ENCODE results near the gene SGPL1. TPM values are rescaled to one million over a fixed set of nuclear protein-coding genes. Genes with fewer than 3 reads are reported as not detected.
A peak's percentile ranks its signal among the peaks of the same experiment; 100 is the strongest.

The SGPL1 gene
- polyA plus RNA-seq, 1 donor from 2014 or later = 33.4 TPM

DNA sequence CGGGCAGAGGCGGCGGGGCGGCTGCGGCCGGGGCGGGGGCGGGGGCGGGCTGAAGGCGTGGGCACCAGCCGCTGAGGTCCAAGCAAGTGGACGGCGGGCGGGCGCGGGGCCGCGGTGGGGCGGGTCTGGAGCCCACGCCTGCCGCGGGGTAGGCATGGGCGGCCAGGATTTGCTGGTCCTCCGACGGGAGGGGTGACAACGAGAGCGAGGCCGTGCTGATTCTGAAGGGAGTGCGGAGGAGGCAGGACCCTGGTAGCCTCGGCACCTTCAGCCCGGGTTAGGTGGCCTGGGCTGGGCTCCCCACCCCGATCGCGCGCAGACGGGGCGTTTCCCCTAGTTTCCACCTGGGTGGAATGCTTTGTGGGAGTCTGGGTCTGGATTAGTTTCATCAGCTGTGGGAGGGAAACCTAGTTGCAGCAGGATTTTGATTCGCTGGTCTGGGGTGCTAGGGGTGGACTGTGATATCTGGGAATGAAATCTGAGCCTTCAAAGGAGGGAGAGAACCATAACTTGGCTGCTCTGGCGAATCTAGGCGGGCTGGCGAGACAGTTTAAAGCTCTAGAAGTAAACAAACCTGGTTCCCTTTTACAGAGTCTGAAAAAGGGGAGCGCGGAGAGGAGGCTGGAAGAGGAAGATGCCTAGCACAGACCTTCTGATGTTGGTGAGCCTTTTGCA is 609 bp downstream of the SGPL1 start:
- no peaks in the 10 kb centered on the region for H3K9me3 ChIP-seq (ENCODE audit: low read length)
- H3K27me3 ChIP-seq (ENCODE audit: insufficient read depth, low read depth, low read length) = no peaks in the 10 kb centered on the region
- H2AFZ ChIP-seq (ENCODE audit: low read depth, low read length) = peak overlapping the region; percentile 69
- H3F3A ChIP-seq (ENCODE audit: insufficient read depth, low read length, poor library complexity, severe bottlenecking) = no peaks in the 10 kb centered on the region
- H3K4me3 ChIP-seq (ENCODE audit: low read length) = peak overlapping the region; percentile 95
- H3K36me3 ChIP-seq (ENCODE audit: insufficient read depth, low read length) = no peaks in the 10 kb centered on the region
- no peaks in the 10 kb centered on the region for H3K9me2 ChIP-seq (ENCODE audit: insufficient read depth, low read length)
- peak overlapping the region; percentile 0 for H3K27ac ChIP-seq (ENCODE audit: low read length)
- peak overlapping the region; percentile 74 for H3K9ac ChIP-seq (ENCODE audit: low read length)
- H3K79me2 ChIP-seq (replicated peaks; ENCODE audit: insufficient read depth, low read length) = peaks cover 26% of the 10 kb centered on the region
- H3K4me2 ChIP-seq (ENCODE audit: low read length) = peak overlapping the region; percentile 63
- no peaks in the 10 kb centered on the region for H4K20me1 ChIP-seq (ENCODE audit: insufficient read depth)
- TF ChIP-seq, protein P1, sequence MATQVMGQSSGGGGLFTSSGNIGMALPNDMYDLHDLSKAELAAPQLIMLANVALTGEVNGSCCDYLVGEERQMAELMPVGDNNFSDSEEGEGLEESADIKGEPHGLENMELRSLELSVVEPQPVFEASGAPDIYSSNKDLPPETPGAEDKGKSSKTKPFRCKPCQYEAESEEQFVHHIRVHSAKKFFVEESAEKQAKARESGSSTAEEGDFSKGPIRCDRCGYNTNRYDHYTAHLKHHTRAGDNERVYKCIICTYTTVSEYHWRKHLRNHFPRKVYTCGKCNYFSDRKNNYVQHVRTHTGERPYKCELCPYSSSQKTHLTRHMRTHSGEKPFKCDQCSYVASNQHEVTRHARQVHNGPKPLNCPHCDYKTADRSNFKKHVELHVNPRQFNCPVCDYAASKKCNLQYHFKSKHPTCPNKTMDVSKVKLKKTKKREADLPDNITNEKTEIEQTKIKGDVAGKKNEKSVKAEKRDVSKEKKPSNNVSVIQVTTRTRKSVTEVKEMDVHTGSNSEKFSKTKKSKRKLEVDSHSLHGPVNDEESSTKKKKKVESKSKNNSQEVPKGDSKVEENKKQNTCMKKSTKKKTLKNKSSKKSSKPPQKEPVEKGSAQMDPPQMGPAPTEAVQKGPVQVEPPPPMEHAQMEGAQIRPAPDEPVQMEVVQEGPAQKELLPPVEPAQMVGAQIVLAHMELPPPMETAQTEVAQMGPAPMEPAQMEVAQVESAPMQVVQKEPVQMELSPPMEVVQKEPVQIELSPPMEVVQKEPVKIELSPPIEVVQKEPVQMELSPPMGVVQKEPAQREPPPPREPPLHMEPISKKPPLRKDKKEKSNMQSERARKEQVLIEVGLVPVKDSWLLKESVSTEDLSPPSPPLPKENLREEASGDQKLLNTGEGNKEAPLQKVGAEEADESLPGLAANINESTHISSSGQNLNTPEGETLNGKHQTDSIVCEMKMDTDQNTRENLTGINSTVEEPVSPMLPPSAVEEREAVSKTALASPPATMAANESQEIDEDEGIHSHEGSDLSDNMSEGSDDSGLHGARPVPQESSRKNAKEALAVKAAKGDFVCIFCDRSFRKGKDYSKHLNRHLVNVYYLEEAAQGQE (IDR thresholded peaks at IDR 0.05; ENCODE audit: borderline replicate concordance) = no peak
- TF ChIP-seq RAD21 (conservative IDR thresholded peaks at IDR 0.05) = no peak
- no peak for TF ChIP-seq SMC3 (conservative IDR thresholded peaks at IDR 0.05; ENCODE audit: poor library complexity)
- TF ChIP-seq, protein P2, sequence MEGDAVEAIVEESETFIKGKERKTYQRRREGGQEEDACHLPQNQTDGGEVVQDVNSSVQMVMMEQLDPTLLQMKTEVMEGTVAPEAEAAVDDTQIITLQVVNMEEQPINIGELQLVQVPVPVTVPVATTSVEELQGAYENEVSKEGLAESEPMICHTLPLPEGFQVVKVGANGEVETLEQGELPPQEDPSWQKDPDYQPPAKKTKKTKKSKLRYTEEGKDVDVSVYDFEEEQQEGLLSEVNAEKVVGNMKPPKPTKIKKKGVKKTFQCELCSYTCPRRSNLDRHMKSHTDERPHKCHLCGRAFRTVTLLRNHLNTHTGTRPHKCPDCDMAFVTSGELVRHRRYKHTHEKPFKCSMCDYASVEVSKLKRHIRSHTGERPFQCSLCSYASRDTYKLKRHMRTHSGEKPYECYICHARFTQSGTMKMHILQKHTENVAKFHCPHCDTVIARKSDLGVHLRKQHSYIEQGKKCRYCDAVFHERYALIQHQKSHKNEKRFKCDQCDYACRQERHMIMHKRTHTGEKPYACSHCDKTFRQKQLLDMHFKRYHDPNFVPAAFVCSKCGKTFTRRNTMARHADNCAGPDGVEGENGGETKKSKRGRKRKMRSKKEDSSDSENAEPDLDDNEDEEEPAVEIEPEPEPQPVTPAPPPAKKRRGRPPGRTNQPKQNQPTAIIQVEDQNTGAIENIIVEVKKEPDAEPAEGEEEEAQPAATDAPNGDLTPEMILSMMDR (IDR thresholded peaks at IDR 0.05; ENCODE audit: poor library complexity, severe bottlenecking) = no peak
- TF ChIP-seq EP300 (conservative IDR thresholded peaks at IDR 0.05; ENCODE audit: poor library complexity, severe bottlenecking) = no peak
- no peak for TF ChIP-seq EZH2 (IDR thresholded peaks at IDR 0.05; ENCODE audit: borderline replicate concordance, insufficient read depth, low read length, poor library complexity, severe bottlenecking)
- TF ChIP-seq POLR2AphosphoS5 (IDR thresholded peaks at IDR 0.05) = peak; percentile 17
- no peak for TF ChIP-seq TAF1 (IDR thresholded peaks at IDR 0.05; ENCODE audit: low read depth)
- peak; percentile 35 for TF ChIP-seq MXI1 (conservative IDR thresholded peaks at IDR 0.05; ENCODE audit: poor library complexity, severe bottlenecking)

DNA sequence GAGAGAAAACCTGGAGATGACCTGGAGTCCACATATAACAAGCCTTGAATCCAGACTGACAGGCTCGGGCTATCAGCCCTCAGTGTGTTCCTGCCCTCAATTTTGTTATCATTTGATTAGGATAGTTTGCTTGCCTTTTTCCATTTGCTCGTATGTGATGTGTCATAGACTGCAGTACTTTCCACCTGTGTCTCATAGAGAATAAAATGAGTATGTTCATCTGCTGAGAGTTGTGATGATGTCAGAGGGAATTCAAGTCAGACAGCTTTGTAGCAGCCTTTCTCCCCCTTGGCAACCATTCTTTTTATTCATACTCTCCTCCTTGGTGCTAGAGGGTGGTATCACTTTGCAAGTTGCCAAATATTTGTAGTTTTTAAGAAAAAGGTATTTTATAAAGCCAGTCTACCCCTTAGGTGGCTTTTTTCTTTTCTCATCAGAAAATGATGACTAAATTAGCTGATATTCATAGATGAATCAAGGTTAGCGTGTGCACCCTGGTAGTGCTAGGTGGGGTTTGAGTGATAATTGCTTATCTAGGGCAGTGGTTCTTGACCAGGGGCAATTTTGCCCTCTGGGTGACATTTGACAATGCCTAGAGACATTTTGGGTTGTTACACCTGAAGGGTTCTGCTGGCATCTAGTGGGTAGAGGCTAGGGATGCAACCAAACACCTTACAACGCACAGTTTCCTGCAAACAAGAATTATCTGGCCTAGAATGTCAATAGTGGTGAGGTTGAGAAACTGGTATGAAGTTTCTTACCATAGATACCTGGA is 5.4 kb downstream of the SGPL1 start:
- Histone ChIP-seq H4K20me1 (ENCODE audit: insufficient read depth) (no peaks in the 10 kb centered on the region), H3K27me3 (ENCODE audit: insufficient read depth, low read depth, low read length) (no peaks in the 10 kb centered on the region), H3K36me3 (ENCODE audit: insufficient read depth, low read length) (no peaks in the 10 kb centered on the region), H2AFZ (ENCODE audit: low read depth, low read length) (no peak overlapping the region), H3K9me3 (ENCODE audit: low read length) (no peaks in the 10 kb centered on the region), H3K4me3 (ENCODE audit: low read length) (no peak overlapping the region), H3F3A (ENCODE audit: insufficient read depth, low read length, poor library complexity, severe bottlenecking) (no peaks in the 10 kb centered on the region), H3K27ac (ENCODE audit: low read length) (no peak overlapping the region), H3K9me2 (ENCODE audit: insufficient read depth, low read length) (no peaks in the 10 kb centered on the region), H3K9ac (ENCODE audit: low read length) (no peak overlapping the region), H3K4me2 (ENCODE audit: low read length) (no peak overlapping the region), H3K79me2 (replicated peaks; ENCODE audit: insufficient read depth, low read length) (peaks cover 31% of the 10 kb centered on the region)
- TF ChIP-seq, protein P2 (IDR thresholded peaks at IDR 0.05; ENCODE audit: poor library complexity, severe bottlenecking) = peak; percentile 51
- TF ChIP-seq RAD21 (conservative IDR thresholded peaks at IDR 0.05) = peak; percentile 58
- TF ChIP-seq, protein P1 (IDR thresholded peaks at IDR 0.05; ENCODE audit: borderline replicate concordance) = no peak
- TF ChIP-seq SMC3 (conservative IDR thresholded peaks at IDR 0.05; ENCODE audit: poor library complexity) = peak; percentile 46
- TF ChIP-seq MXI1 (conservative IDR thresholded peaks at IDR 0.05; ENCODE audit: poor library complexity, severe bottlenecking) = no peak

All from neural cell (in vitro differentiated cells).